ENCODE data around the gene SLC12A7.

The SLC12A7 gene

GRCh38 chr5:1103505-1104326, 8.1 kb downstream of the SLC12A7 start:
- no peak for DNase-seq
- in situ Hi-C loops (cut with HindIII; ENCODE audit: low pct_ligation_motif_present, low sequenced_read_pairs) = no loop called here
- H3K4me3 ChIP-seq (ENCODE audit: low read depth, low read length) = no peak overlapping the region
- TF ChIP-seq CTCF (IDR thresholded peaks at IDR 0.05; ENCODE audit: low read depth, low read length, missing control alignments) = no peak
- H3K27me3 ChIP-seq (replicated peaks) = peaks cover 4% of the 10 kb centered on the region
- no peaks in the 10 kb centered on the region for H3K36me3 ChIP-seq (replicated peaks)
- H3K27ac ChIP-seq = no peak overlapping the region

GRCh38 chr5:1103093-1103492, 8.8 kb downstream of the SLC12A7 start:
- Histone ChIP-seq H3K36me3 (replicated peaks) (no peaks in the 10 kb centered on the region), H3K27me3 (replicated peaks) (peaks cover 4% of the 10 kb centered on the region), H3K27ac (no peak overlapping the region), H3K4me3 (ENCODE audit: low read depth, low read length) (no peak overlapping the region)
- TF ChIP-seq CTCF (IDR thresholded peaks at IDR 0.05; ENCODE audit: low read depth, low read length, missing control alignments) = no peak
- DNase-seq = no peak
- in situ Hi-C loops (cut with HindIII; ENCODE audit: low pct_ligation_motif_present, low sequenced_read_pairs) = no loop called here

- no peak overlapping the region for H3K4me3 ChIP-seq (ENCODE audit: low read depth, low read length)
These were observed 9.7 kb downstream of the SLC12A7 start for GRCh38 chr5:1101961-1102713.

GRCh38 chr5:1100664-1101574, 10.9 kb downstream of the SLC12A7 start:
- no peaks in the 10 kb centered on the region for H3K36me3 ChIP-seq (replicated peaks)
- H3K4me3 ChIP-seq (ENCODE audit: low read depth, low read length) = no peak overlapping the region
- H3K27me3 ChIP-seq (replicated peaks) = peaks cover 4% of the 10 kb centered on the region
- H3K27ac ChIP-seq = no peak overlapping the region
- TF ChIP-seq CTCF (IDR thresholded peaks at IDR 0.05; ENCODE audit: low read depth, low read length, missing control alignments) = no peak
- in situ Hi-C loops (cut with HindIII; ENCODE audit: low pct_ligation_motif_present, low sequenced_read_pairs) = no loop called here
- DNase-seq = no peak

More at GRCh38 chr5:1101961-1102713, 9.7 kb downstream of the SLC12A7 start:
- no peak overlapping the region for H3K27ac ChIP-seq
- TF ChIP-seq CTCF (IDR thresholded peaks at IDR 0.05; ENCODE audit: low read depth, low read length, missing control alignments) = no peak
- DNase-seq = no peak
- peaks cover 4% of the 10 kb centered on the region for H3K27me3 ChIP-seq (replicated peaks)
- in situ Hi-C loops (cut with HindIII; ENCODE audit: low pct_ligation_motif_present, low sequenced_read_pairs) = no loop called here
- H3K36me3 ChIP-seq (replicated peaks) = no peaks in the 10 kb centered on the region

GRCh38 chr5:1099926-1100663, 11.8 kb downstream of the SLC12A7 start:
- TF ChIP-seq CTCF (IDR thresholded peaks at IDR 0.05; ENCODE audit: low read depth, low read length, missing control alignments) = no peak
- in situ Hi-C loops (cut with HindIII; ENCODE audit: low pct_ligation_motif_present, low sequenced_read_pairs) = no loop called here

More at GRCh38 chr5:1099926-1100663, 11.8 kb downstream of the SLC12A7 start:
- Histone ChIP-seq H3K27ac (no peak overlapping the region), H3K36me3 (replicated peaks) (no peaks in the 10 kb centered on the region), H3K4me3 (ENCODE audit: low read depth, low read length) (no peak overlapping the region), H3K27me3 (replicated peaks) (peaks cover 4% of the 10 kb centered on the region)
- DNase-seq = no peak

Data from brain microvascular endothelial cell (primary cell).